BLaER1 (cell line): ENCODE measurements around the gene NCOA6.

ENCODE experiments used
- H3K27ac ChIP-seq: shearing (Covaris generic); formaldehyde crosslinking; 2 replicates; pipeline ENCODE4 v1.8.1; 2022
- H3K27me3 ChIP-seq: shearing (Covaris generic); formaldehyde crosslinking; 2 replicates; pipeline ENCODE4 v1.8.1; 2022
- H3K36me3 ChIP-seq: shearing (Covaris generic); formaldehyde crosslinking; 2 replicates; pipeline ENCODE4 v1.8.1; 2022
- H3K4me1 ChIP-seq: shearing (Covaris generic); formaldehyde crosslinking; 2 replicates; pipeline ENCODE4 v1.8.1; 2022
- H3K4me2 ChIP-seq: shearing (Covaris generic); formaldehyde crosslinking; 2 replicates; pipeline ENCODE4 v1.8.1; 2022
- H3K4me3 ChIP-seq: shearing (Covaris generic); formaldehyde crosslinking; 2 replicates; pipeline ENCODE4 v1.8.1; 2022
- H3K9ac ChIP-seq: shearing (Covaris generic); formaldehyde crosslinking; 2 replicates; pipeline ENCODE4 v1.8.1; 2022
- H3K9me3 ChIP-seq: shearing (Covaris generic); formaldehyde crosslinking; 2 replicates; pipeline ENCODE4 v1.8.1; 2022
- H4K20me1 ChIP-seq: shearing (Covaris generic); formaldehyde crosslinking; 2 replicates; pipeline ENCODE4 v1.8.1; 2022
- Cebpa-rat ChIP-seq: shearing (Covaris generic); IDR thresholded peaks from 2 replicates; pipeline ENCODE4 v1.8.1; 2022

Gene NCOA6

DNA sequence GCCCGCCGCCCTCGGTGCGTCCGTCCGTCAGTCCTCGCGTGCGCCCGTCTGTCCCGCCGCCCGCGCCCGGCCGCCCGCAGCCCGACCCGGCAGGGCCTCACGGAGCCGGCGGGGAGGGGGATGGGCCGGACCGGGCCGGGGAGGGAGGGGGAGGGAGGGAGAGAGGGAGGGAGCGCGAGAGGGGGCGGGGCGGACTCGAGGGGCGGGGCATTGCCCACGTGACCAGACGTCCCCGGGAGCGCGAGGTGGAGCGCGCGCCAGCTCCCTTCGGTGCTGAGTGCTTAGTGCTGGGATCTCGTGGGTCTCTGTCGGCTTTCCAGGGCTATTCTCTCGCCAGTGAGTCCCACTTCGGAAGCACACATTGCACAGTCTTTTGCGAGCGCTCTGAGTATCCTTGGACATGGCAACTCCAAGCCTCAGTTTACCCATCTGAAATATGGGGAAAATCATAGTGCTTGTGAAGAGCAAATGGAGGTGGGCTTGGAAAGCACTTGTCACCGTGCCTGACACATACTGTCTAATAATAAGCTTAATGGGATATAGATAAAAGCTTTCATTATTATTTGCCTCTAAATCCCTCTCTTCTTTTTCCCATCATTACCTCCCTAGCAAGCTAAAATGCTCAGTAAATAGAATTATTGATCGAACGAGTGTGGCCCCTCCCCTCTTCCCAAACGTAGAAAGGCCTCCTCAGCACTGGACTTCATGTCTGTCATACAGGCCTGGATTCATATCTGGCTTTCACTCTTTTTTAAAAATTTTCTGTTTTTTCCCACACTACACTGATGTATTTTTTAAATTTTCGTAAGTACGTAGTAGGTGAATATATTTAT, at the start of gene NCOA6:
Gene NCOA6 (minus strand): TSS at position 122 of the 833 bp plus-strand sequence. CDS start 43,296 bp downstream, outside the sequence.
- no peaks in the 10 kb centered on the region; the same call in 1 of the 2 replicates for H3K9me3 ChIP-seq
- peak within 1 kb of the TSS; percentile 91 for H3K4me3 ChIP-seq
- peaks cover 16% of the 10 kb centered on the region for H3K36me3 ChIP-seq
- no peaks in the 10 kb centered on the region for H3K27me3 ChIP-seq
- peaks cover 16% of the 10 kb centered on the region for H3K4me1 ChIP-seq
- peak within 1 kb of the TSS; percentile 90 for H3K4me2 ChIP-seq
- H3K27ac ChIP-seq, result peak within 1 kb of the TSS; percentile 99
- peak within 1 kb of the TSS; percentile 98 for H3K9ac ChIP-seq
- no peak for TF ChIP-seq Cebpa-rat
- peaks cover 31% of the 10 kb centered on the region for H4K20me1 ChIP-seq

DNA sequence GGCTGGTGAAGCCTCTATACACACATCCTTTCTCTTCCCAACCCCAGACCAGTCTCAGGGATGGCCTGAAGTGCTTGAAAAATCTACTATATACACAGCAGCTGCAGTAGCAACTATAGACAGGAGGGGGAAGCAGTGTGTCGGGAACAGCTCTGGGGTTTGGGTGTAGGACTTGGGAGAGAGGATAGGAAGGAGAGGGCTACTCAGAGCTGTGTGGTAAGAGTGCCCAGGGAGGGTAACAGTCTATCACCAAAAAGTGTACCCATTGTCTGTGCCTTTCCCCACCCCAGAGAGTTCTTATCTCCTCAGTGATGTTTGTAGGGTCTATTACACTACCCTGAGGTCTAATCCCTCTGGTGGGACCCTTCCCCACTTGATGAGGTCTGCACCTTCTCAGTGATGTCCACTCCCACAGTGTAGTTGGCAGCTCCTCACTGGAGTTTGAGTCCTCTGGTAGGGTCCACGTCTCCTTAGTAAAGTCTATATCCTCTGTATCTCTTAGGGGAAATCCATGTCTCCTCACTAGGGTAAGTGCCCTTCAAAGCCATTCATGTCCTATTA, 48.7 kb upstream of the NCOA6 start:
- TF ChIP-seq Cebpa-rat, result no peak
- no peaks in the 10 kb centered on the region for H4K20me1 ChIP-seq
- H3K4me2 ChIP-seq, result no peak overlapping the region
- 0 out of 2 replicates have a peak, but pooled peaks cover 3% of the 10 kb centered on the region for H3K27me3 ChIP-seq
- no peak overlapping the region for H3K4me3 ChIP-seq
- H3K9me3 ChIP-seq, result no peaks in the 10 kb centered on the region
- no peak overlapping the region for H3K9ac ChIP-seq
- peaks cover 26% of the 10 kb centered on the region for H3K4me1 ChIP-seq
- no peak overlapping the region for H3K27ac ChIP-seq
- no peaks in the 10 kb centered on the region for H3K36me3 ChIP-seq

- Histone ChIP-seq H3K27me3 (0 out of 2 replicates have a peak, but pooled peaks cover 3% of the 10 kb centered on the region), H3K4me2 (no peak overlapping the region; the same call in 1 of the 2 replicates), H3K4me3 (no peak overlapping the region), H3K27ac (no peak overlapping the region), H3K9ac (no peak overlapping the region), H3K36me3 (no peaks in the 10 kb centered on the region), H3K9me3 (no peaks in the 10 kb centered on the region), H3K4me1 (peaks cover 26% of the 10 kb centered on the region), H4K20me1 (no peaks in the 10 kb centered on the region)
- TF ChIP-seq Cebpa-rat, result no peak
Measured at GRCh38 chr20:34873583-34874093, 48.2 kb upstream of the NCOA6 start.

DNA sequence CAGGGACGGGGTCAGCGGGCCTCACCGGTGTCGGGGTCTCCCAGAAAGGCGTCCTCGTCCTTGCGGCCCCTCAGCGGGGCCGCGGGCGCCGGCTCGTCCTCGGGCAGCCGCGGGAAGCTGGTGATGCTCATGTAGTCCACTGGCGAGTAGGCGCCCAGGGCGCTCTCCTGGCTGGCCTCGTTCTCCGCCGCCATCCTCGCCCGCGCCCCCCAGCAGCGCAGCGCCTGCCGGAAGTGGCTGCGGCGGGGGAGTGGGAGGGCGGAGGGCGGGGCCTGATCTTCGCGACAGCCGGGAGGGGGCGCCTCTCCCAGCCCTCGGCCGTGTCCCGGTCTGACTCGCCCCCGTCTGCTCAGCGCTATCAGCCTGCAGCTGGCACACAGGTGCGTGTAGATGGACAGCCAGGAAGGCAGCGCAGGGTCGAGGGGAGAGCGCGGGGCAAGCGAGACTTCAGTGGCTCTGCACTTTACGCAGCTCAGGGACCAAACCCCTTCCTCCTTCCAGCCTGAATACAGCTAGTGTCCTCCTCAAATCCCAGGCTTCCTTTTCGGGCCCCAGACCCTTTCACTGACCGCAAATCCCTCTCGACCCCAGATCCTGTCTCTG, 47.3 kb upstream of the NCOA6 start, which contains the start of gene GGT7:
Gene GGT7 (minus strand): TSS at position 235 of the 603 bp plus-strand sequence. CDS start 41 bp downstream, at position 194.
- 0 out of 2 replicates have a peak, but pooled peaks cover 3% of the 10 kb centered on the region for H3K27me3 ChIP-seq
- no peaks in the 10 kb centered on the region for H3K36me3 ChIP-seq
- H3K27ac ChIP-seq, result no peak within 1 kb of the TSS
- no peaks in the 10 kb centered on the region for H4K20me1 ChIP-seq
- peak within 1 kb of the TSS; percentile 44; the same call in 1 of the 2 replicates for H3K4me3 ChIP-seq
- no peaks in the 10 kb centered on the region for H3K9me3 ChIP-seq
- no peak for TF ChIP-seq Cebpa-rat
- peak within 1 kb of the TSS; percentile 79 for H3K4me2 ChIP-seq
- peaks cover 26% of the 10 kb centered on the region for H3K4me1 ChIP-seq
- H3K9ac ChIP-seq, result no peak within 1 kb of the TSS

DNA sequence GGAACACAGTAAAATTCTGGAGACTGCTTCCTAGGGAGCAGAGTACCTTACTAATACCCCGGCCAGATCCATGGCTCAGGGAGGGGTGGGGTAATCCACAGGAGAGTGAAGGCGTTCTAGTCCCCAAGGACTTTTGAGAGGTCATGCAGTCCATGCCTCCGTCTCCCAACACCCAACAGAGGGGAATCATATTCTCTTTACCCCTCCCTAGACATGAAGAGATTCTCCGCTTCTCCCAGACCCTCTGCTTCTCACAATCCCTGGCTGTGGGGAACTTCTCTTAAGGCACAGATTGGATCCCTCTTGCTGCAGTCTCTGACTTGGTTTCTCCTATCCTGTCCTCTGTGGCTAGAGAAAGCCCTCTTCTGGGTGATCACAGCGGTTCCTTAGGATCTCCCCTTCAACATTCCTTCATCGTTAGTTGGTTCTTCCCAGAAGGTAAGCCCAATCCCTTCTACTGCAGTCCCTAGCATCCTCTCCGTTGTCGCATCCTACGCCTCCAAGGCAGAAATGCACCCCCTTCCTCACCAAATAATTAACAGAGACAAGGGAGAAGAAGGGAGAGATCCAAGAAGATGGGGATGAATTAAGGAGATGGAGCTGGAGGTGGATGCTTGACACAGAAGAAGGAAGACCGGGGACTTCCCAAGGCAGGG, 46.6 kb upstream of the NCOA6 start:
- Histone ChIP-seq H3K4me1 (peaks cover 22% of the 10 kb centered on the region), H3K9me3 (no peaks in the 10 kb centered on the region), H3K27ac (no peak overlapping the region), H3K4me3 (no peak overlapping the region), H3K27me3 (0 out of 2 replicates have a peak, but pooled peaks cover 3% of the 10 kb centered on the region), H3K4me2 (peak overlapping the region; percentile 79), H3K9ac (no peak overlapping the region), H4K20me1 (no peaks in the 10 kb centered on the region), H3K36me3 (no peaks in the 10 kb centered on the region)
- no peak for TF ChIP-seq Cebpa-rat

- Histone ChIP-seq H4K20me1 (no peaks in the 10 kb centered on the region), H3K27me3 (0 out of 2 replicates have a peak, but pooled peaks cover 3% of the 10 kb centered on the region), H3K27ac (no peak overlapping the region), H3K36me3 (no peaks in the 10 kb centered on the region), H3K4me3 (no peak overlapping the region), H3K9ac (no peak overlapping the region), H3K4me2 (no peak overlapping the region), H3K4me1 (peaks cover 18% of the 10 kb centered on the region), H3K9me3 (no peaks in the 10 kb centered on the region)
- no peak for TF ChIP-seq Cebpa-rat
Measured at GRCh38 chr20:34871320-34871926, 46.0 kb upstream of the NCOA6 start.

- Histone ChIP-seq H3K9me3 (no peaks in the 10 kb centered on the region), H3K27ac (no peak overlapping the region), H3K4me1 (no peaks in the 10 kb centered on the region), H3K4me3 (no peak overlapping the region), H3K9ac (no peak overlapping the region), H3K27me3 (no peaks in the 10 kb centered on the region), H4K20me1 (no peaks in the 10 kb centered on the region), H3K36me3 (no peaks in the 10 kb centered on the region), H3K4me2 (no peak overlapping the region)
- no peak for TF ChIP-seq Cebpa-rat
Measured at GRCh38 chr20:34864216-34864615, 38.8 kb upstream of the NCOA6 start.

- Histone ChIP-seq H3K9me3 (no peaks in the 10 kb centered on the region), H3K4me1 (no peaks in the 10 kb centered on the region), H3K4me3 (no peak overlapping the region), H3K27ac (no peak overlapping the region), H3K9ac (no peak overlapping the region), H3K36me3 (no peaks in the 10 kb centered on the region), H3K27me3 (no peaks in the 10 kb centered on the region), H4K20me1 (no peaks in the 10 kb centered on the region), H3K4me2 (no peak overlapping the region)
- TF ChIP-seq Cebpa-rat, result no peak
Measured at GRCh38 chr20:34863421-34863965, 38.0 kb upstream of the NCOA6 start.

DNA sequence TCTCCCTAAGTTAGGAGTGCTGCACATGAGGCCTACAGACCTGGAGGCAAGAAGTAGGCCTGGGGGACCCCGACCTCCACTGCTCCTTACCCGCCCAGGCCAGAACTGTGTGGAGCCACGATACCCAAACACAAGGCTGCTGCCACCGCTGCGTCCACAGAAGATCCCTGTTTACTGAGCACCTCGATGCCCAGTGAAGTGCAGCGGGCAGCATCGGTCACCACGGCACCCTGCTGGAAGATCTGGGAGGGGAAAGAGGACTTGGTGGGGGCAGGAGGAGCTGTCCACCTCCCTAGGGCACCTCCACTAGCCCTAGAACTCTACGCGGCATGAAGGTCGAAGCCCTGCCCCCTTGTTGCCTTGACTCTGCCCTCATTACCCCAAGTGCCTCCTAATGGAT, 37.3 kb upstream of the NCOA6 start:
- no peak overlapping the region for H3K4me3 ChIP-seq

More for the DNA sequence above, 37.3 kb upstream of the NCOA6 start:
- H3K9me3 ChIP-seq, result no peaks in the 10 kb centered on the region
- no peak for TF ChIP-seq Cebpa-rat
- no peaks in the 10 kb centered on the region for H3K36me3 ChIP-seq
- H3K27ac ChIP-seq, result no peak overlapping the region
- no peaks in the 10 kb centered on the region for H3K4me1 ChIP-seq
- no peaks in the 10 kb centered on the region for H4K20me1 ChIP-seq
- H3K4me2 ChIP-seq, result no peak overlapping the region
- H3K27me3 ChIP-seq, result no peaks in the 10 kb centered on the region
- no peak overlapping the region for H3K9ac ChIP-seq
